ENCODE measurements around the gene HOXD10.

DNA sequence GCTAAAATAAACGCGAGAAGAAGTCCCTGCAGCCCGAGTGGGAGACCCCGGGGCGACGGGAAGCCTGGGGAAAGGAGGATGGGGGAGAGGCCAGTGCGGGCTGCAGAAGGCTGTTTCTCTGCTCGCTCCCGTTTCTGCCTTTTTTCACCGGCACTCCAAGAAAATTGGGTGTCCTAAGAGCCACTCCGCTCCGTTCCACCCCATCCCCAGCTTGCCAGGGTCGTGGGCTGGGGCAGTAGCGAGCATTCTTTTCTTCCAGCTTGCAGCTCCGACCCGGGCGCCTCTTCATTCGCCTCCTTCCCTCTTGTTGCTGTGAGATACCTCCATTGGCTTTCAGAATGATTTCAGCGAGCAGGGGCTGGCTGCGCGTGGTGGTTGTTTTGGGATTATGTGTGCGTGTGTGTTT is 41.6 kb downstream of the HOXD10 start:
- no peak for TF ChIP-seq POLR2A (IDR thresholded peaks at IDR 0.05; ENCODE audit: low read length)
- TF ChIP-seq GATA1 (IDR thresholded peaks at IDR 0.05; ENCODE audit: low read depth, low read length), result no peak

All from erythroblast (primary cell).